HG03439 (cell line): ENCODE data around the gene NUMB.
A peak's percentile ranks its signal among the peaks of the same experiment; 100 is the strongest.

Source experiments
- ATAC-seq: cut with Tn5 transposase; IDR thresholded peaks from one replicate; pipeline ENCODE4 v1.9.1; 2021; ENCODE audit warnings: mild to moderate bottlenecking, moderate library complexity; ENCODE audit not compliant: unreplicated experiment

The NUMB gene

DNA sequence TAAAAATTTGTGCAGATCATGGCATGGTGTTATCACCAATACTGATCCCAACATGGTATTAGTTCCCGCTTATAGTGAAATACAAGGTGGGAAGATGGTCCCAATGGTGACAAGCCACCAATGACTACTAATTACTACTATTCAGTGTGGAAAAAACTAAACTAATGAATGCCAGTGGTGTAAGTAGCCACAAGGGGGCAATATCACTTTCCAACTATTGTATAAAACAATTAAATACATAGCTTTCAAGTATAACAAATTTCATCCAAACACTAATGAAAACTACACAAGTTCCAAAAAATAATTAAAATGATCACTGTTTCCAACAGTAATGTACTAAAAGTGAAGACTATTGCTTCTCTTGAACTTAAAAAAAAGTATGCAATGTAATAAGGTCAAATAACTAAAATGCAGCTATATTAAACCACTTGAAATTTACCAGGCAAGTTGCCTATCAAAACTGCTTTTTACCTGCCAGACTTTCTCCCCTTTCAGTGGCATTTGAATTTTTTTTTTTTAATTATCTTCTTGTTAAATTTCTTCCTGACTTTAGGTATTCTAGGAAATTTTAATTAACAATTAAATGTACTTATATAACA, 163.0 kb downstream of the NUMB start:
- no peak for ATAC-seq

DNA sequence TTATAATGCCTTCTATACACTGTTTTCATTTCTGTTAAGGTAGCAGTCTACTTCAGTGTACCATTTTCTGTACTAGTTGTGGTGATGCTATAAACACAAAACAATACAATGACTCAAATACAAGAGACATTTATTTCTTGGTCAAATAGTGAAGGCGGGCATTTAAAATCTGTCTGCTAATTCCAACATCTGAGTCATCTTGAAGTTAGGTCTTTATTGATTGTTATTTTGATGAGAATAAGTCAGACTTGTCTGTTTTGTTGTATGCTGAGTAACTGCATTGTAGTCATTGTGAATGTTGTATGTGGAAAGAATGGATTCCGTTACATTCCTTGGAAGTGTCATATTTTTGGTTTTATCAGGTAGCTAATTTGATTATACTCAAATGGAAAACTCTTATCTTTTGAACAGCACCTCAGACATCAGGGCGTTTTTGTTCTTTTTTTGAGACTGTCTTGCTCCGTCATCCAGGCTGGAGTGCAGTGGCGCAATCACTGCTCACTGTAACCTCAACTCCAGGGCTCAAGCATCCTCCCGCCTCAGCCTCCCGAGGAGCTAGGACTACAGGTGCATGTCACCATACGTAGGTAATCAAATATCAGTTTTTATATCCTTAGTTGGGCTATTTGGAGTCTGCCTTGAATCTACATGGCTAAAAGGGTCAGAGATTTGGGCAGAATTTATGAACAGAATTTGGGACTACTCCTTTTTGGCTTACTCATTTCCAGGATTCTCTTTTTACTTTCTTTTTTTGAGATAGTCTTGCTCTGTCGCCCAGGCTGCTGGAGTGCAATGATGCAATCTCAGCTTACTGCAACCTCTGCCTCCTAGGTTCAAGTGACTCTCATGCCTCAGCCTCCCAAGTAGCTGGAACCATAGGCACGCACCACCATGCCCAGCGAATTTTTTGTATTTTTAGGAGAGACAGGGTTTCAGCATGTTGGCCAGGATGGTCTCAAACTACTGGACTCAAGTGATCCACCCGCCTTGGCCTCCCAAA, 164.3 kb downstream of the NUMB start:
- ATAC-seq = no peak

DNA sequence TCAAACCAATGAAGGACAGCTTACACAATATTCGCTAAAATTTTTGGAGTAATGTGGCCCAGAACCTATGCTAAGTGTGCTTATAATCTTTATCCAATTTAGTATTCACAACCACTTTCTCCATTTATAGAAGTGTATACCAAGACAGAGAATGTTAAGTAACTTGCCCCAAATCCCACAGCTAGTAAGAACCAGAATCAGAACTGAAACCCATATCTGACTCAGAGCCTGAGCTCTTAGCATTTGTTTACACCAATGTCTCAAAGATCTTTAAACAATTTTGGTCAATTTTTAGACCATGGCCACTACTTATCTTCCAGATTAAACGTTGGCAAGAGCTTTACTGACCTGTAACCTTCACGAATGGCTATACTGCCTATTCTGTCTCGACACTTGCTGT, 168.1 kb downstream of the NUMB start:
- ATAC-seq = peak; percentile 57

DNA sequence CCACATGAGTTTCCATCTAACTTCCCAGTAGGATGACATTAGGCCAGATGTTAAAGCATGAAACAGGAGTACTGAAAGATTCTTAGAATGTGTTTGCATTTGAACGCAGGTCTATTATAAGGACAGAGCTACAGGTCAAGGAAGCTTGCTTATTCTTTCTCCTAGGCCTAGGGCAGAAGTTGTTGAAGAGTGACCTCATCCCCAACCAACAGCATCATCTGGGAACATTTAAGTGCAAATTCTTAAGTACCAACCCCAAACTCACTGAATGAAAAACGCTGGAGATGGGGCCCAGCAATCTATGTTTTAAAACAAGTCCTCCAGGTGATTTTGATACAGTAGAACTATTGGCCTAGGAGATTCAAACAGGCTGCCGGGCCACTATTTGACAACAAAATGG, 168.6 kb downstream of the NUMB start:
- no peak for ATAC-seq

DNA sequence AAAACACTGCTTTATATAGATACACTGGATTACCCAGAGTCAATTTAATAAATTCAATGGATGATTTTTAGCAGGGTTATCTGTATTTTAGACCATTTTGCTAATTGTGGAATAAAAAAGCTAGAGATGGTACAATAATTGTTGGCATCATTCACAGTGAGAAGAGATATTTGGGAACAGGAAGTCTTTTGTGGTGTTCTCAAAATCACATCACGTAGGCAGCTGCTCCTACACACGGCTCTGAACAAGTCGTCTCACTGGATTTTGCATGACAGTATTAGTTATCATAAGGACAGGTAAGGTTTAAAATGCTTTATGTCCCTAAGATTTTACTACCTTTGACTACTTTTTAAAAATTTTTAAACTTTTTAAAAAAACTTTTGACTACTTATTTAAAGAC, 169.0 kb downstream of the NUMB start:
- ATAC-seq = no peak

DNA sequence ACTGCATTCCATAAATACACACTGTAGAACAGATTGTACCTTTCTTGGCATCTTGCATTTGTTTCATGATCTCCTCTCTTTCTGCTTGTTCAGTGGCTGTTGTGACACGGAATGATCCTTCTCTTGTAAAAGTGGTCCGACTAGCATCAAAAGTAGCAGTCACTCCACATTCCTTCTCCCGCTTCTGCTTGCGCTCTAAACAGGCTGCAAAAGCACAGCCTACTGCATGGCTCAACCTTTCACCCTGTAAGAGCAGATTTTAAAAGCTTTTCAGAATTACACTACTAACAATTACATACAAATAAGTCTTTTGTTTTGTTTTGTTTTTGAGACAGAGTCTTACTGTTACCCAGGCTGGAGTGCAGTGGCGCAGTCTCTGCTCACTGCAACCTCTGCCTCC, 171.3 kb downstream of the NUMB start:
- ATAC-seq = no peak

DNA sequence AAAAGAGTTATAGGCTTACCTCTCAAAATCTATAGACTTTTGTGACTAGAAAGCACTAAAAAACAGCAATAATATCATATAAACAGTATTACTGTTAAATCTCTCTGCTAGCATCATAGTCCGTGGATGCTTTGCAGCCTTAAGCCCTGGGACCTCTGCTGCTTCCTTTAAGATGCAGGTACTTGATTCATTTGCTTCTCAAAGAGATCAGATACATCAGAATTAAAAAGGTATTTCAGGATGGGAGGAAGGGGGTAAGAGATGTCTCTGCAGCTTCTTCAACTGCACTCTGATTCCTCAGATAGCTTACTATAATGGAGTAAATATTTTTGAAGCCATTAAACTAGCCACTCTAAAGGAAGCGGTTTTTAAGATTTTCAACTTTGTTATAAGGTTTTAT, 171.7 kb downstream of the NUMB start:
- ATAC-seq = no peak

DNA sequence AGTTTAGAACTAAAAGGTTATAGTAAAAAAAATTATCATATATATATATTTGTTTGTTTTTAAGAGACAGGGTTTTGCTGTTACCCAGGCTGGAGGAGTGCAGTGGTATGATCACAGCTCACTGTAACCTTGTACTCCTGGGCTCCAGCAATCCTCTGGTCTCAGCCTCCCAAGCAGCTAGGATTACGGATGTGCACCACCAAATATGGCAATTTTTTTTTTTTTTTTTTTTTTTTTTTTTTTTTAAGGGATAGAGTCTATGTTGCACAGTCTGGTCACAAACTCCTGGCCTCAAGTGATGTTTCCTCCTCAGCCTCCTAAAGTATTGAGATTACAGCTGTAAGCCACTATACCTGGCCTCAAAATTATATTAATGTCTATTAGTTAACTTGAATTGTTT, 172.4 kb downstream of the NUMB start:
- no peak for ATAC-seq

DNA sequence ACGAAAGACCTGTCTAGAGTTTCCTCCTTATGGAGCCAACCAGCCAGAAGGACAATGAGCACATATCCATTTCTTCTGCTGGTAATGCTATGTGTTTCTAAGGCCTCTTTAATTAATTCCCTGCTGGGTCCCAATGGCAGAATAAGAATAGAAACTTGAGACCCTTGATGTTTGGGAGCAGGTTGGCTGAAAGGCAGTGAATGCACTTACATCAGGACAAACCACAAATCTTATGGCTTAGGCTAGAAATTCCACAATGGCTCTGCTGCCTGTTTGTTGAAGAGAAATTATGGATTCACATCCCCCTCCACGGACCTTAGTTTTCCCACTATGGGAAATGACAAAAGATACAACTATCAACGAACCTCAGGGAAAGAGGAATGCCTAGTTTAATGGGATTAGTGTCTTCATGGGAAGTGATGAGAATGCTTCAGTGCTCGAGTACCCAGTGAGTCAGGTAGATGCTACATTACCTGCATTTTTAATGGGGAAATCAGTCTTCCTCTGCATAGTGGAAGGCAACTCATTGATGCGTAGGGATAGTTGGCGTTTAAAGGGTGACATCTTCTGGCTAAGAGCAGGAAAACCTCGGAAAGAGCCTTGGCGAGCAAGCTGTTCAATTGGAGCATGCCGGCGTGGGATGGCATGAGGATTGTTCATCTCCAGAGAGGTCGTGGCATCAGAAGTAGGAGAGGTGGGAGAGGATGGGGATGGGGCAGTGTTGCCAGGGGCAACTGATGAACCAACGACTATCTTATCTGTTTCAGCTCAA, 174.6 kb downstream of the NUMB start:
- no peak for ATAC-seq

DNA sequence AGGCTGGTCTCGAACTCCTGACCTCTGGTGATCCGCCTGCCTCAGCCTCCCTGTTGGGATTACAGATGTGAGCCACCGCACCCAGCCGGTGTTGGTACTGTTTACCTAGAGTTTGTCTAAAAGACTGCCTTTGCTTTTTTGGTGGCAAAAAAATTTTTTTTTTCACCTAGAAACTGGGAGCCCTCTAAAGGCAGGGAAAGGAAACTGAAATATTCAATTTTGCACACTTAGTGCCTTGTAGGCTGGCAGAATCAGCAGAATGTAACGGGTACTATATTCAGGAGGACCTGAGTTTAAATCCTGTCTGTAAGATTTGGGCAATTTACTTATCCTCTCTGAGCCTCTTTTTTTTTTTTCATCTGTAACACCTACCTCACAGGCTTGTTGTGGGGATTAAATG, 177.4 kb downstream of the NUMB start:
- ATAC-seq = no peak

DNA sequence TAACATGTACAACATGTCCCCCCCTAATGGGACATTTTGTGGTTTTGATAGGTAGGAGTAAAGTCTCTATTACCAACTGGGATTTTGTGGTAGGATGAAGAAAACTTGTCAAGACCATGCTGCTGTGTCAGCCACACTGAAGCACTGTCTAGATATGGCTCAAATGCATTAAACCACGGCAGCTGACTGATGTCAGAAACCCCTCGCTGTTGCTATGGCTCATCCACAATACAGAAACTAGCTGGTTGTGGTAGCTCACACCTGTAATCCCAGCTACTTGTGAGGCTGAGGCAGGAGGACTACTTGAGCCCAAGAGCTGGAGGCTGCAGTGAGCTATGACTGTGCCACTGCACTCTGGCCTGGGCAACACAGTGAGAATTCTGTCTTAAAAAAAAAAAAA, 181.0 kb downstream of the NUMB start:
- no peak for ATAC-seq

DNA sequence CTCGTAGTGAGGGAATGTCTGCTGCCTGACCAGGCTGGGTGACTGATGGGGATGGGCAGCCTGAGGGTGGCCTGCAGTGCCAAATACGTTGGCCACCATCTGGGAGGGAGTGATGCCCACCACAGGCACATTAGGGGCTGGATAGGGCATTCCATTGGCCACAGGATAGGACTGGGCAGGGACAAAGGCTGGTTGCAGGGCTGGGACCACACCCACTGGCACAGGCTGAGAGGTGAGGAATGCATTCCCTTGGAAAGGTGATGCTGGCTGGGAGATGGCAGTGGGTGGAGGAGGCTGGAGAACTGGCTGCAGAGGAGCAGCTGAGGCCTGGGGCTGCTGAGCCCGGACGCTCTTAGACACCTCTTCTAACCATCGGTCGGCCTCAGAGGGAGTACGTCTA, 181.5 kb downstream of the NUMB start:
- no peak for ATAC-seq

DNA sequence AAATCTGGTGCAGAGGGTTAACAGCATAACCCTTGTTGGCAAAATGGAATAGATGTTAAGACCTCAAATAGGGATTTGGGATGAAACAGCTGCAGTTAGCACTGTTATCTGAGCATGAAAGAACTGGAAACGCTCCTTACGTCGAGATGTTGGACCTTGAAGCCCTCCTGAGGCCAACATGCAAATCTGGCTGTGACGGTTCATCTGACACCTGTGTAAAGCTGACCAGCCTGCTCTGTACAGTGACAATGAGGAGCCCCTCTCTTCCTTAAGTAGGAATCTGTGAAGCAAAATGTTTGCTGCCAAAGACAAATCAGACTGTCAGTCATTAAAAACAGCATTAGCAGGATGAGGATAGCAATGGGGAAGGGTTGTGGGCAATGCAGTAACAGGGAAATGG, 184.5 kb downstream of the NUMB start:
- ATAC-seq = no peak

DNA sequence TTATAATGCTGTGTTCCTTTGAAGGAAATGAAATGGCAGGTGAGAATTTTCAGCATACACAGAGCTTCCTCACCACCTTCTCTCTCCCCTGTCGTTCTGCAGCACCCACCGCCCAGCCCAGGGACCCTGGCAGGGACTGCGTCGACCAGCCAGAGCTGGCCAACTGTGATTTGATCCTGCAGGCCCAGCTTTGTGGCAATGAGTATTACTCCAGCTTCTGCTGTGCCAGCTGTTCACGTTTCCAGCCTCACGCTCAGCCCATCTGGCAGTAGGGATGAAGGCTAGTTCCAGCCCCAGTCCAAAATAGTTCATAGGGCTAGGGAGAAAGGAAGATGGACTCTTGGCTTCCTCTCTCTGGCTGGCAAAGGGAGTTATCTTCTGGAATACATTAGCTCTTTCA, 186.0 kb downstream of the NUMB start:
- no peak for ATAC-seq

DNA sequence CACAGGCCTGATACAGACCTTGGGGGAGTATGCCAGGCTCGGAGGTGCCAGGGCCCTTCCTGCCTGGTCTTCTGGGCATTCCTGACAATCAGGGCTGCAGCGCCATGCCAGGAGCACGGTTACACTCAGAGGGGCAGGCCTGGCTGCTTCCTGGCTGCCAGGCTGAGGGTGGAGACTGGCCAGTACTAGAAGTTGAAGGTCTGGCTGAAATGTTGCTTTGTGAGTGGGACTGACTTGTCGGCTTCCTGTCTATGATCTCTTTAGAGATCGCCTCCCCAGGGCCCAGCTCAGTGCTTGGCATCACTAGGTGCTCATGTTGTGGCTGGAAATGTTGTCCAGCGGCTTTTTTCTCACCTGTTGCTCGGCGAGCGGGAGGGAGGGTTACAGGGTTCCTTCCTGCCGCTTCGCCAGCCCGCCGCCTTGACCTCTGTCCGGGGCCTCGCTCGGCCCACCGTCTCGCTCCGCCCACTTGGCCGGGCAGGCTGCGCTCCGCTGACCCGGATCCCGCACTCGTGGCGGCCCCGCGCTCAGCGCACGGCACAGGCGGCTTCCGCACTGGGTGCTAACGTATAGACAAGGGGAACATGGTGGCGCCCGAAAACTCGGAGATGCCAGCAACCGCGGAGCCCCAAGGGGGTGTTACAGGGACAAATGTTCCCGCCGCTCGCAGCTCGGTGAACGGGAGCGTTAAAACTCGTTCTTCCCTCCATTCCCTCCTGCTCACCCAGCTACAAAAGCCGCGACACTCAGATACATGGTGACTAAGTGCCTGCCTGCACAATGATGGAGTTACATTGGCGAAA, 188.4 kb downstream of the NUMB start:
- peak; percentile 45 for ATAC-seq

DNA sequence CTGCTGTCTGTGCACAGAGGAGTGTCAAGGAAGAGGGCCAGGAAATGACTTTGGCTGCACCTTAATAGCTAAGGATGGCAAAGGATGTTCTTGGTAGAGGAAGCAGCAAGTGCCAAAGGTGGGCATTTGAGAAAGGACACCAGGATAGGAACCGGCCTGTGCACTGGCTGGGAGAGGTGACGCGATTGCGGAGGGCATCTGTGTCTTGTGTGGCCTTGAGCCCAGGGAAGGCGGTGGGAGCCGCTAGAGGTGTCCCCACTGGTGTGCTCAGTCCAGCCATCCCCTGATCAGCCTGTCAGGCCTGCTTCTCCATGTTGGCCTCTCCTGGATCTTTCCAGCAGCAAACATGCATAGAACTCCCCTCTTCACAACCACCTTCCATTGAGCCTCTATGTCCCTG, 190.9 kb downstream of the NUMB start:
- no peak for ATAC-seq

DNA sequence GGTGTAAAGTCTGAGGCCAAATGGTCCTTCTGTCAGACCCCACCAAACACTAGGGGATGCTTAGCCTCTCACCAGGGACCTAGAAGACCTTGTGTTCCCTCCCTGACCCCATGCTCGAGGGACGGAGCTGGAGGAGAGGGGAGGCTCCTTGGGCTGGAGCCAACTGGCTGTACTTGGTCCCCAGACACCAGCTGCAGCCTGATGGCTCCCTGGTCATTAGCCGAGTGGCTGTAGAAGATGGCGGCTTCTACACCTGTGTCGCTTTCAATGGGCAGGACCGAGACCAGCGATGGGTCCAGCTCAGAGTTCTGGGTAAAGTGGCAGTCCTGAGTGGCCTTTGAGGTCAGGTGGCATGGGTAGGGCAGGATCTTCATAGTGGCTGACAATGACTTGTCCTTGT, 192.0 kb downstream of the NUMB start:
- no peak for ATAC-seq

DNA sequence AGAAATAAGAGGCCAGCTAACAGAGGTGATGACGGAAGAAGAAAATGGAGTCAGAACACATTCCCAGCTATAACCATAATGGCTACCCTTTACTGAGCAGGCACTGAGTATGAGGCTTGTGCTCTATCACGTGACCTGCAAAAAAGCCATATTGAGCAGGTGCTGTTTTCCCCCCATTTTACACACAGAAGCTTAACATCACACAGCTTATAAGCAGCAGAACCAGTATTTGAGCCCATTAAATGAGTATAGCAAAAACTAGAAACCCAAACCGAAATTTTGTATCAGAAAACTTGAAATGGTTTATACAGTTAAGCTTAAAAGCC, 192.7 kb downstream of the NUMB start:
- ATAC-seq = no peak

DNA sequence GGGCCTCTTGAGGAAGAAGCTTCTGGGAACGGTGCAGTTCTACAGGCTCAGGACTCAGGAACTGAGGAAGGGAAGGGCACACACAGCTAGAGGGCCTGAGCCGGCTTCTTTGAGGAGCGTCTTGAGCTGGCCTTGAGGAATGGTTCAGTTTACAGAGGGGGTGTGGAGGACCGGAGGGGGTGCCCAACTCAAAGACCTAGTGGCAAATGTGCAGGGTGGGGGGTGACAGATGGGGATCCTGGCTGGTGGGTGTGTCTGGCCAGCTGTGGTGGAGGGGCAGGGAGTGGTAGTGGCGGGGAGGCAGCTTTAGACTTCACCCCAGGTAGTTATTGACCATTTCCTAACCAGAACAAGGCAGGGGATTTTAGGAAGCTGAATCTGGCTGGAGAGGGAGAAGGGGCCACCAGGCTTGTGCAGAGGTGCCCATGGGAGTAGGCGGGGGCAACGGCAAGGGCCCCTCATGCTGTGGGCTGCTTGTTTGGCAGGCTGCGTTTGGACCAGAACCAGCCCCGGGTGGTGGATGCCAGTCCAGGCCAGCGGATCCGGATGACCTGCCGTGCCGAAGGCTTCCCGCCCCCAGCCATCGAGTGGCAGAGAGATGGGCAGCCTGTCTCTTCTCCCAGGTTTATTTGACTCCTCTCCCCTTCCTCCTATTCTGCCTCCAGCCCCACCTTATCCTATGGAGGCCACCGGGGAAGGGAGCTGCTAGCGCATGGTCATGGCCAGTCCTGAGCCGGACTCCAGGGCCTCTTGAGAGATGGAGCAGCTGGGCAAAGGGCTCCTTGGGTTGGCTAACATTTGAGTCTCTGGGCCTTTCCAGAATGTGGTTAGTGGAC, 193.2 kb downstream of the NUMB start:
- no peak for ATAC-seq
